HG03342 (cell line): ENCODE measurements around the gene CTSW.

Source experiments
- ATAC-seq: cut with Tn5 transposase; IDR thresholded peaks from one replicate; pipeline ENCODE4 v1.9.1; 2021; ENCODE audit warnings: mild to moderate bottlenecking, moderate library complexity; ENCODE audit not compliant: unreplicated experiment

The CTSW gene

GRCh38 chr11:65865550-65866172 lies 14.0 kb upstream of the CTSW start:
- ATAC-seq: no peak

GRCh38 chr11:65866509-65867283 lies 12.9 kb upstream of the CTSW start:
- no peak for ATAC-seq

GRCh38 chr11:65867284-65868071 lies 12.2 kb upstream of the CTSW start:
- no peak for ATAC-seq

GRCh38 chr11:65868076-65868667 lies 11.5 kb upstream of the CTSW start:
- ATAC-seq: no peak

- ATAC-seq: no peak
Measured at GRCh38 chr11:65868907-65869306, 10.7 kb upstream of the CTSW start.

- no peak for ATAC-seq
Measured at GRCh38 chr11:65869643-65870306, 9.9 kb upstream of the CTSW start.

- ATAC-seq: no peak
Measured at GRCh38 chr11:65870307-65870658, 9.4 kb upstream of the CTSW start.

GRCh38 chr11:65870706-65871681 lies 8.6 kb upstream of the CTSW start:
- ATAC-seq: no peak

GRCh38 chr11:65871811-65872548 lies 7.7 kb upstream of the CTSW start:
- no peak for ATAC-seq

- ATAC-seq: no peak
Measured at GRCh38 chr11:65872586-65873317, 6.9 kb upstream of the CTSW start, which contains the start of gene EFEMP2. TSS of gene EFEMP2 (minus strand) at chr11:65872800. CDS start at chr11:65872354, 446 bp downstream.

GRCh38 chr11:65873318-65874156 lies 6.1 kb upstream of the CTSW start:
- peak; percentile 75 for ATAC-seq

- ATAC-seq: no peak
Measured at GRCh38 chr11:65880027-65880426, 390 bp downstream of the CTSW start.

- no peak for ATAC-seq
Measured at GRCh38 chr11:65880844-65881421, 1.3 kb downstream of the CTSW start.

- no peak for ATAC-seq
Measured at GRCh38 chr11:65882120-65883057, 2.8 kb downstream of the CTSW start.

GRCh38 chr11:65883058-65883761 lies 3.6 kb downstream of the CTSW start:
- no peak for ATAC-seq
